HG02798 (cell line): ENCODE data around the gene LRCOL1.

Experiments
- ATAC-seq: cut with Tn5 transposase; IDR thresholded peaks from one replicate; pipeline ENCODE4 v1.9.1; 2021; ENCODE audit warnings: mild to moderate bottlenecking; ENCODE audit not compliant: unreplicated experiment, poor library complexity

Gene LRCOL1

GRCh38 chr12:132570635-132571034 is 39.7 kb downstream of the LRCOL1 start:
- ATAC-seq, result no peak

GRCh38 chr12:132569856-132570480 is 40.4 kb downstream of the LRCOL1 start:
- ATAC-seq, result no peak

- no peak for ATAC-seq
These were observed 41.4 kb downstream of the LRCOL1 start for GRCh38 chr12:132568826-132569480.

GRCh38 chr12:132568301-132568700 is 42.1 kb downstream of the LRCOL1 start:
- ATAC-seq, result no peak

- no peak for ATAC-seq
These were observed 43.8 kb downstream of the LRCOL1 start for GRCh38 chr12:132566516-132567131.

- no peak for ATAC-seq
These were observed 45.0 kb downstream of the LRCOL1 start for GRCh38 chr12:132565365-132565764.

GRCh38 chr12:132563911-132564310 is 46.5 kb downstream of the LRCOL1 start:
- ATAC-seq, result no peak

- ATAC-seq, result no peak
These were observed 47.8 kb downstream of the LRCOL1 start for GRCh38 chr12:132562489-132563021.

- ATAC-seq, result no peak
These were observed 48.8 kb downstream of the LRCOL1 start for GRCh38 chr12:132561427-132562156.

- ATAC-seq, result peak; percentile 33
These were observed 49.6 kb downstream of the LRCOL1 start for GRCh38 chr12:132560614-132561426.

- ATAC-seq, result no peak
These were observed 50.1 kb downstream of the LRCOL1 start for GRCh38 chr12:132560364-132560613.

GRCh38 chr12:132559652-132560363 is 50.6 kb downstream of the LRCOL1 start:
- ATAC-seq, result no peak

GRCh38 chr12:132558861-132559623 is 51.3 kb downstream of the LRCOL1 start:
- no peak for ATAC-seq

- ATAC-seq, result no peak
These were observed 52.1 kb downstream of the LRCOL1 start for GRCh38 chr12:132558042-132558856.

GRCh38 chr12:132557291-132558015 is 52.9 kb downstream of the LRCOL1 start:
- no peak for ATAC-seq

GRCh38 chr12:132556801-132557200 is 53.6 kb downstream of the LRCOL1 start:
- ATAC-seq, result no peak

GRCh38 chr12:132556216-132556615 is 54.2 kb downstream of the LRCOL1 start:
- ATAC-seq, result no peak
